Measurements from ENCODE around the gene GBA3.

Gene GBA3

GRCh38 chr4:22857411-22857810 is 164.7 kb downstream of the GBA3 start:
- no peak overlapping the region for H3K4me3 ChIP-seq (ENCODE audit: control insufficient read depth, low read depth, low read length)
- no peak for TF ChIP-seq CTCF (conservative IDR thresholded peaks at IDR 0.05; ENCODE audit: control insufficient read depth, insufficient read depth, low read depth, low read length)
- no peak for DNase-seq (ENCODE audit: low read depth)

GRCh38 chr4:22859318-22859717 is 166.6 kb downstream of the GBA3 start:
- TF ChIP-seq CTCF (conservative IDR thresholded peaks at IDR 0.05; ENCODE audit: control insufficient read depth, insufficient read depth, low read depth, low read length): no peak
- H3K4me3 ChIP-seq (ENCODE audit: control insufficient read depth, low read depth, low read length): no peak overlapping the region
- DNase-seq (ENCODE audit: low read depth): no peak

Data from fibroblast of mammary gland (primary cell).